Epithelial cell of prostate (primary cell): ENCODE results near the gene ZNF519.

Experiments used
- DNase-seq: peaks from one replicate; pipeline ENCODE4 v3.0.0-alpha.2; 2011; ENCODE audit warnings: low read depth, low spot score
- H3K27ac ChIP-seq: fragments of 450-650 bp; 2 replicates; pipeline ENCODE4 v1.5.1; 2017; ENCODE audit warnings: mild to moderate bottlenecking

ZNF519 gene

DNA sequence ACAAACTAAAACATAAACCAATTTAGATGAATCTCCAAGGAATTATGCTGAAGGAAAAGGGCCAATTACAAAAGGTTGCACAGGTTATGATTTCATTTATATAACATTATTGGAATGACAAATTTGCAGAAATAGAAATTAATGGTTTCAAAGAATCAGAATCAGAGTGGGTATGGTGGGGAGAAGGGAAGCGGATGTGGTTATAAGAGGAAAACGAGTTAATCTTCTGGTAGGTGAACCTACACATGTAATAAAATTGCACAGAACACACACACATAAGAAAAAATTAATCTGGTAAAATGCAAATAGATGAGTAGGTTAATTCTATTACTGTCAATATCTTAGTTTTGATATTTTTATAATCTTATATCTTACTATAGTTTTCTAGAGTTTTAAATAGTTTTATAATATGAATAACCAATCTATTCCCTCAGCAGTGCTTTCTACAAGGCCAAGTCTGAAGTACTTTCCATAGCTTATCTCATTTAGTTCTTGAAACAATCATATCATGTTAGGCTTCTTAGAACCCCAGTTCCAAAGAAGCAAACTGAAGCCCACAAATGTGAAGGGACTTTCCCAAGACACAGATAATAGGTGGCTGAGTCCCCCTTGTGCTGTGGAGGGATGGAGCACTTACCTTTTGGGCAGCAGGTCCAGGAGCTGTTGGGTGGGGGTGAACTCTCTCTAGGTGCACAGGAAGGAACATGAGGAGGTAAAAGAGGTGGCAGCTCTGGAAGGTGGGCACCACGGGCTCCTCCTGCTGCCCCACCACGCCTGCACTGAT lies 31.5 kb downstream of the ZNF519 start:
- DNase-seq: no peak
- no peak overlapping the region for H3K27ac ChIP-seq

GRCh38 chr18:14098428-14098827 lies 33.8 kb downstream of the ZNF519 start:
- no peak for DNase-seq
- H3K27ac ChIP-seq: no peak overlapping the region

DNA sequence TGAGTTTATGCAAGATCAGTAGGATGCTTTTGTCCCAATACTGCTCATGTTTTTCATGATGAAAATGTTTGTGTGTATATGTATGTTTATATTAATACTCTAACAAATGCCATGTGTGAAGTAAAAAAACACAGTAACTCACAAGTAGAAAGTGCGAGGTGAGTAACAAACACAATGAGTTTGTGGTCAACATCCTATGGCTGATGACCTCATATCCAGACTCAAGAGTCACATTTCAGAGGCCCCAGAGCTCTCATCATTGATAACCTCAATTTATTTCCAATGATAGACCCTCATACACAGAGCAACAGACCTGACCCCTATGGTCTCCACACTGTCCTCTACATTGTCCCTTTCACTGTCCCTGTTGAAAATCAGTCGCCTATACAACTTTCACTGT lies 34.5 kb downstream of the ZNF519 start:
- no peak for DNase-seq

GRCh38 chr18:14093307-14093915 lies 38.8 kb downstream of the ZNF519 start:
- DNase-seq: no peak
- H3K27ac ChIP-seq: no peak overlapping the region

More for the DNA sequence above, 34.5 kb downstream of the ZNF519 start:
- no peak overlapping the region for H3K27ac ChIP-seq

GRCh38 chr18:14092625-14093306 lies 39.5 kb downstream of the ZNF519 start:
- DNase-seq: no peak
- no peak overlapping the region for H3K27ac ChIP-seq

- DNase-seq: no peak
- no peak overlapping the region for H3K27ac ChIP-seq
Measured at GRCh38 chr18:14089781-14090180, 42.5 kb downstream of the ZNF519 start.

DNA sequence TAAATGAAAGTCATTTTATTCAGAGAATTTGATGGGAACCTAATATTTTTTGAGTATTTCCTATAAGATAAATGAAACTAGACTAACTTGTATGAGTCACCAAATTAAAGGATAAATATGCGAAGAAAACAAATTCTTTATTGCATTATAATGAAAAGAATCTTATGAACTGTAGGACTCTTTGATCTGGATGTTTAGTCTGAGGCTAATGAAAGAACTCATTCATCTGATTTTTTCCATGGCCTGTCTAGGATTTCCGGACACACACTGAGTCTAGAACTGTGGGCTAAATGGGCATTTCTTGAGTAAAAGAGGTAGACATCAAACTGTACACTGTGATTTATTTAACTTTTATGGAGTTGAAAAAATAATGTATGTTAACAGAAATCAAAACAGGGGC lies 43.0 kb downstream of the ZNF519 start:
- DNase-seq: no peak
- H3K27ac ChIP-seq: no peak overlapping the region

DNA sequence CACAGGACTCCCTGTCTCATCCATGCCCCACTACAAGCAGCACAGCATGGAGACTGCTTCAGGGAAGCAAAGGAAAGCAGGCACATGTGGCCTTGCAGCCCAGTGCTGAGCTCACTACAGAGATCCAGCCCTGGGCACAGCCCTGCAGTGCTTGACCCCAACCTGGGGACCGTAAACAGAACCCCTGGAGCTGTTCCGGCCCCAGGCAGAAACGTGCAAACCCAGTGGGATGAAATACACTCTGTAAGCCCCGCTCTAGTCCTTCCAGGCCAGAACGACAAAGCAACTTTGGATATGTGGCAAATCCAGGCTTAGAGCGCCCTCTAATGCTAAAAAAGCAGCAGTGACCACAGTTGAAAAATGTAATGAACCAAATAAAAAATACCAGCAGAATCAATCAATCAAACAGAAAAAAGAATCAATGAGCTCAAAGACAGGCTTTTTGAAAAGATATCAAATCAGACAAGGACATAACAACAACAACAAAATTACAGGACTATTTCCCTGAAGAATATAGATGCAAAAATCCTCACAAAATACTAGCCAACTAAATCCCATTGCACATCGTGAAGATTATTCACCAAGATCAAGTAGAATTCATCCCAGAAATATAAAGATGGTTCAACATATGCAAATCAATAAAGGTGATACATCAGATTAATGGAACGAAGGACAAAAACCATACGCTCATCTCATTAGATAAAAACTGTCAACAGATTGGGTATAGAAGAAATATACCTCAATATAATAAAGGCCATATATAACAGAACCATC lies 45.6 kb downstream of the ZNF519 start:
- no peak for DNase-seq
- no peak overlapping the region for H3K27ac ChIP-seq

DNA sequence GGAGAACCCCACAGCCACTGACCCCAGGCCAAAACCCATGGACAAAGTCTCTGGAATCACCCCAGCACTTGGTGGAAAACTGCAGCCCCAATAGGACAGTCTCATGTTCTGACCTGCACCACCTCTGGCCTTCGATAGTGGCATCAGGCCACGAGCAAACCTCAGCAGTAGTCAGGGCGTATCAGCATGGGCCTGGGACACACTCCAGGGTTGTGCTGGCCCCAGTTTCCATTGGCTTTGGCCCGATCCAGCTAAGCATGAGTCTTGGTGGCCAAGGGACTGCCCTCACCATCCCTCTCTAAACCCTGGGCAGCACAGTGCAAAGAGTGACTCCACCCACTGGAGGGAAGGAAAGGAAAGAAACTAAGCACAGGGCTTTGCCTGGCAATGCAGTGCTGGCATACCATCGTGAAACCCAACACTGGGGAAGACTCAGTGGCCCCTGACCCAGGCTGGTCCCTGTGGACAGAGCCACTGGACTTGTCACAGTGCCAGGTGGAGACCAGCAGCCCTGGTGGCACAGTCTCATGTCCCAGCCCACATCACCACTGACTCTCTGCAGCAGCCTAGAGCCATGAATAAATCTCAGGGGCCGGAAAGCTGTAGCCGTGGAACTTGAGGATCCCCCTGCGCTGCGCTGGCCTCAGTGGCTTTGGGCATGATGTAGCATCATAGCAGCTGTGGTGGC lies 46.3 kb downstream of the ZNF519 start:
- DNase-seq: no peak
- H3K27ac ChIP-seq: no peak overlapping the region

DNA sequence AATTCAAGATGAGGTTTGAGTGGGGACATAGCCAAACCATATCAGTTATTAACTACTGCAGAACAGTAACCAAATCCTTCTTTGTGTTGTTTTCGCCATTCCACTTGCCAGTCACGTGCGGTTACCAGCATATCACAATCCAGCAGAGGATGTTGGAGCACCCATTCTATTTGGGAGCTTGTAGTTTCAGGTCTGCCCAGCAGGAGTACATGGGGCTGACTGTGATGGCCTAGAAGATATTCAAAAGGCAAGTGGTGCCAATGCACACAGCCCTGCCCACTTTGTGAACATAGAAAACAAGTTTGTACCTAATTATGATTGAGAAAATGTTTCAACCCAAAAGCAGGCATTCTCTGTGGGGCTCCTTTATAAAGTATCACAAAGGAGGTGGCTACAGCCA lies 57.0 kb downstream of the ZNF519 start:
- no peak for DNase-seq
- H3K27ac ChIP-seq: no peak overlapping the region

DNA sequence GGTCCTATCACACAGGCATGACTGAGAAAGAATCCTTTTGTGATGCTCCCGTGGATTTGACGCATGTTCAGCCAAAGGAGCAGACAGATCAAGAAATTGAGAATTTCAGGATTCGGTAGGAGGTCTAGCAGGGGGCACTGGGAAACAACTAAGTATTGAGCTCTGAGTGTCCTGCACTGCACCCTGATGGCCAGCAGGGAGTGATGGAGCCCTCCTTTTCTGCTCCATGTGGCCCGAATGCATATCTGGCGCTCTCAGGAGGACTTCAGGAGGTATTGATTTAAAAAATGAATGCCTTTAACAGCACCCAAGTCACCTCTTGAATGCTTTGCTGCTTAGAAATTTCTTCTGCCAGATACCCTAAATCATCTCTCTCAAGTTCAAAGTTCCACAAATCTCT lies 58.0 kb downstream of the ZNF519 start:
- H3K27ac ChIP-seq: no peak overlapping the region
- DNase-seq: no peak

DNA sequence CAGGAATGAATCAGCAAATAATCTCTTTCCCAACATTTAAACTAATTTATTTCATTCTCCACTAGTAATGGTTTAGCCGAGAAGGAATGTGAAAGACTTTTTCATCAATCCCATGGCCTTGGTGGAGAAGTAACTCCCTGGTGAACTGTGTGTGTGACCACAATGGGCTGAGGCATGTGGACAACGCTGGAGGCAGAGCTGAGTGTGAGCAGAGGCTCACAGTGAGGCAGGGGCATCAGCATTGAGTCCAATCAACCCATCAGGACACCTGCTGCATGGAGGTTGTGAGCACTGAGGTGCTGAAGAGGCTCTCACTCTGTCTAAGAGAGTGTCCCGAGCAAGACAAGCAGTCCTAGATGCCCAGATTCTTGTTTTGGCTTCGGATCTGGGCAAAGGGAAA lies 78.6 kb downstream of the ZNF519 start:
- H3K27ac ChIP-seq: no peak overlapping the region
- no peak for DNase-seq
